ENCODE measurements around the gene CCDC51. TPM values are rescaled to one million over a fixed set of nuclear protein-coding genes. Genes with fewer than 3 reads are reported as not detected.

The CCDC51 gene
- total and polyA plus RNA-seq, 2 of the 13 experiments (the other 11 are each of a cell fraction or from before 2014, with no cell fraction given) = 18.1 to 29.4 TPM

DNA sequence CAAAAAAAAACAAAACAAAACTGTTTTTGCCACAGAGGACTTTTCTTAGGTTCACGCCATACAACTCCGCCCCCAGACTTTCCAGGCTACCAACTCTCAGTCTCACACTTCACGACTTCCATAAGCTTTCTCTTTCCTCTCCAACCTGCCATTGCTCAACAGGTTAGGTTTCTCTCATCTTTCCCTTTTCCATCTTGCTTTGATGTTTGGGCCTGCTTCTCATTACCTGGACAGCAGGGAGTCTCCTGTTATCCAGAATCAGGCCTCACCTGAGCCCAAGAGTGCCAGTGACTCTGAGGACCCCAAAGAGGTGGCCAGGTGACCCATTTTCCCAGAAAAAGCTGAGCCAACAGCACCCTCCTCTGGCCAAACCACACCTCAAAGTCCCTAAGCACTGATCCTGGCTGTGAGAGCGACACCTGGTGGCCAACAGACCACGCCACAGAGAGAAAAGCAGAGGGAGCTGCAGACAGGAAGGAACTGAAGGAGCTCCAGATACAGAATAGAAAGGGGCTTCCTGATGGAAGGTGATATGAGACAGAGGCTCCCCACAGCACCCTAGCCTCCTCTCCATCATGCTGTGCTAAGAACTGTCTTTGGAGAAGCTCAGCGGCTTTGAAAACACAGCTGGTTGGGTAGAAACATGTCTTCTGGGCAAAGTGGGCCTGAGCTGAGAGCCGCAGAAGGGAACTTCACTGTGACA, 4.0 kb downstream of the CCDC51 start (continued):
- TF ChIP-seq, protein P1, sequence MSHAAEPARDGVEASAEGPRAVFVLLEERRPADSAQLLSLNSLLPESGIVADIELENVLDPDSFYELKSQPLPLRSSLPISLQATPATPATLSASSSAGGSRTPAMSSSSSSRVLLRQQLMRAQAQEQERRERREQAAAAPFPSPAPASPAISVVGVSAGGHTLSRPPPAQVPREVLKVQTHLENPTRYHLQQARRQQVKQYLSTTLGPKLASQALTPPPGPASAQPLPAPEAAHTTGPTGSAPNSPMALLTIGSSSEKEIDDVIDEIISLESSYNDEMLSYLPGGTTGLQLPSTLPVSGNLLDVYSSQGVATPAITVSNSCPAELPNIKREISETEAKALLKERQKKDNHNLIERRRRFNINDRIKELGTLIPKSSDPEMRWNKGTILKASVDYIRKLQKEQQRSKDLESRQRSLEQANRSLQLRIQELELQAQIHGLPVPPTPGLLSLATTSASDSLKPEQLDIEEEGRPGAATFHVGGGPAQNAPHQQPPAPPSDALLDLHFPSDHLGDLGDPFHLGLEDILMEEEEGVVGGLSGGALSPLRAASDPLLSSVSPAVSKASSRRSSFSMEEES (CRISPR knock-in tag; IDR thresholded peaks at IDR 0.05) = peak; percentile 43; the same call in 1 of the 2 replicates
- no peak for TF ChIP-seq DPF2 (CRISPR knock-in tag; IDR thresholded peaks at IDR 0.05; ENCODE audit: borderline replicate concordance, low read depth)
- no peak for TF ChIP-seq ZSCAN20 (CRISPR knock-in tag; IDR thresholded peaks at IDR 0.05; ENCODE audit: borderline replicate concordance)
- TF ChIP-seq RAD21 (CRISPR knock-in tag; IDR thresholded peaks at IDR 0.05) = peak; percentile 97
- no peak for TF ChIP-seq SYNCRIP (IDR thresholded peaks at IDR 0.05; ENCODE audit: insufficient read depth, low read depth, low read length)
- TF ChIP-seq ZNF431 (CRISPR knock-in tag; IDR thresholded peaks at IDR 0.05; ENCODE audit: borderline replicate concordance, low read depth) = no peak
- TF ChIP-seq SKI (IDR thresholded peaks at IDR 0.05; ENCODE audit: partially characterized antibody) = no peak
- TF ChIP-seq GATAD1 (CRISPR knock-in tag; IDR thresholded peaks at IDR 0.05) = peak; percentile 75
- no peak for TF ChIP-seq MED8 (CRISPR knock-in tag; IDR thresholded peaks at IDR 0.05; ENCODE audit: insufficient replicate concordance)
- TF ChIP-seq RXRA (CRISPR knock-in tag; IDR thresholded peaks at IDR 0.05) = peak; percentile 27; the same call in 1 of the 2 replicates
- TF ChIP-seq SP5 (CRISPR knock-in tag; IDR thresholded peaks at IDR 0.05; ENCODE audit: borderline replicate concordance, low read depth) = no peak
- TF ChIP-seq, protein P2, sequence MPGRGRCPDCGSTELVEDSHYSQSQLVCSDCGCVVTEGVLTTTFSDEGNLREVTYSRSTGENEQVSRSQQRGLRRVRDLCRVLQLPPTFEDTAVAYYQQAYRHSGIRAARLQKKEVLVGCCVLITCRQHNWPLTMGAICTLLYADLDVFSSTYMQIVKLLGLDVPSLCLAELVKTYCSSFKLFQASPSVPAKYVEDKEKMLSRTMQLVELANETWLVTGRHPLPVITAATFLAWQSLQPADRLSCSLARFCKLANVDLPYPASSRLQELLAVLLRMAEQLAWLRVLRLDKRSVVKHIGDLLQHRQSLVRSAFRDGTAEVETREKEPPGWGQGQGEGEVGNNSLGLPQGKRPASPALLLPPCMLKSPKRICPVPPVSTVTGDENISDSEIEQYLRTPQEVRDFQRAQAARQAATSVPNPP (CRISPR knock-in tag; IDR thresholded peaks at IDR 0.05) = no peak
- peak; percentile 95 for TF ChIP-seq XRCC5 (optimal IDR thresholded peaks at IDR 0.05; ENCODE audit: low read length)
- TF ChIP-seq KDM2A (CRISPR knock-in tag; IDR thresholded peaks at IDR 0.05; ENCODE audit: borderline replicate concordance, low read depth) = peak; percentile 74; the same call in 1 of the 2 replicates
- TF ChIP-seq, protein P3, sequence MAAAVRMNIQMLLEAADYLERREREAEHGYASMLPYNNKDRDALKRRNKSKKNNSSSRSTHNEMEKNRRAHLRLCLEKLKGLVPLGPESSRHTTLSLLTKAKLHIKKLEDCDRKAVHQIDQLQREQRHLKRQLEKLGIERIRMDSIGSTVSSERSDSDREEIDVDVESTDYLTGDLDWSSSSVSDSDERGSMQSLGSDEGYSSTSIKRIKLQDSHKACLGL (CRISPR knock-in tag; IDR thresholded peaks at IDR 0.05) = no peak
- no peak for TF ChIP-seq SMARCC2 (IDR thresholded peaks at IDR 0.05)
- TF ChIP-seq FOXJ3 (CRISPR knock-in tag; IDR thresholded peaks at IDR 0.05; ENCODE audit: borderline replicate concordance) = no peak
- no peak for TF ChIP-seq PCBP2 (optimal IDR thresholded peaks at IDR 0.05; ENCODE audit: low read depth, low read length, poor library complexity, severe bottlenecking)
- no peak for TF ChIP-seq EHMT2 (IDR thresholded peaks at IDR 0.05; ENCODE audit: borderline replicate concordance, low read depth, low read length)
- TF ChIP-seq, protein P4, sequence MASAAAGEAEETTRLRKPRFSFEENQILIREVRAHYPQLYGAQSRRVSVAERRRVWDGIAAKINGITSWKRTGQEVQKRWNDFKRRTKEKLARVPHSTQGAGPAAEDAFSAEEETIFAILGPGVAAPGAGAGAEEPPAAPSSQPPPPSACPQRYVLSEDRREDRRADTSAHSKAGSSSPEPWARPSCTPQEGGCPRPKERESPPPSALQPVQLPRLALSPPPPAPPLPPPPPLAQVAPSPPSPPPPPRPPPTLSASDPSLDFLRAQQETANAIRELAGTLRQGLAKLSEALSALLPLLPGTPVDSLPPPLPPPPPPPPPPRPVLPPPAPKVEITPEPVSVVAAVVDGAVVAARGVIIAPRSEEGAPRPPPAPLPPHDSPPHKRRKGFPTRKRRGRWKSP (CRISPR knock-in tag; IDR thresholded peaks at IDR 0.05) = no peak; the same call in 1 of the 2 replicates
- no peak for TF ChIP-seq SOX6 (IDR thresholded peaks at IDR 0.05)
- TF ChIP-seq SOX6 (CRISPR knock-in tag; IDR thresholded peaks at IDR 0.05) = peak; percentile 21; the same call in 1 of the 2 replicates
- 0 out of 2 replicates have a peak, but pooled peaks have one; percentile 9 for TF ChIP-seq SIN3A (IDR thresholded peaks at IDR 0.05; ENCODE audit: borderline replicate concordance, low read depth, low read length)
- 0 out of 2 replicates have a peak, but pooled peaks have one; percentile 46 for TF ChIP-seq FOXC1 (CRISPR knock-in tag; IDR thresholded peaks at IDR 0.05; ENCODE audit: borderline replicate concordance)
- no peak for TF ChIP-seq ZC3H4 (CRISPR knock-in tag; IDR thresholded peaks at IDR 0.05; ENCODE audit: borderline replicate concordance)

Data from HepG2 (cell line).